Femur (tissue), 1 donor: ENCODE data around the gene KCNJ6.
"Not testable (repeated sequence)": the region's sequence is repeated elsewhere in the genome, so short reads cannot be mapped to it uniquely, and the experiment has no call there.

Experiments used
- DNase-seq: peaks from one replicate; pipeline ENCODE4 v3.0.0-alpha.2; 2017

KCNJ6 gene

GRCh38 chr21:37592496-37592895 is 323.8 kb downstream of the KCNJ6 start:
- no peak for DNase-seq

GRCh38 chr21:37591994-37592393 is 324.3 kb downstream of the KCNJ6 start:
- not testable (repeated sequence) for DNase-seq

DNA sequence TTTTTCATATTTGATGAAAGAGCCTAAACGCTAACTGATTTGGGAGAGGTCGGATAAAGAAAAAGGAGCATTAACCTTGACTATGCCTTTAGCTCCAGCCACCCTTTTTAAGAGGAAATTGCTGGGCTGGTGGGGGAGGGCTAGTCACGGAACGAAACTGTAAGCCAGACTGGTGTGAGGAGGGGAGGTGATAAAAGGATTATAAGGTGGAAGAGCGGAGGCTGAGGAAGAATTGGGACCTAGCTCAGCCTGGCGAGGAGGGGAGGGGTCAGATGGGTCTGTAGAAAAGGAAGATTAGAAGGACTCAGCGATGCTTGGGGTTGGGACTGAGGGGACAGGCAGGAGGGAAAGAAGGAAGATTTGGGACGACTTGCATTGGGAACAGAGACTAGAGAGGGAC is 325.4 kb downstream of the KCNJ6 start:
- not testable (repeated sequence) for DNase-seq

DNA sequence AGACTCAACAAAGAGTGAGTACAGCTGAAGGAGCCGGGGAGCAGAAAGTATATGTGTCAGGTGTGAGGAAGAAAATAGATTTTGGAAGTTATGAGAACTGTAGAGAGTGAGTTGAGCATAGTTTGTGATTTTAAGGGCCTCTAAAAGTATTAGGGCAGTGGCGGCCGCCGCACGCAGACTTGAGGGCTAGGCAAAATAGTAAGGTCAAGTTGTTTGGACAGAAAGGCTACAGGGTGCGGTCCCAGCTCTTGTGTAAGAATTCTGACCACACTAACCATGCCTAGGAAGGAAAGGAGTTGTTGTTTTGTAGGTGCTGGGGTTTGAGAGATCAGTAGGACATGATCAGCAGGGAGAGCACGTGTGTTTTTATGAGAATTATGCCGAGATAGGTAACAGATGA is 327.6 kb downstream of the KCNJ6 start:
- DNase-seq = not testable (repeated sequence)

DNA sequence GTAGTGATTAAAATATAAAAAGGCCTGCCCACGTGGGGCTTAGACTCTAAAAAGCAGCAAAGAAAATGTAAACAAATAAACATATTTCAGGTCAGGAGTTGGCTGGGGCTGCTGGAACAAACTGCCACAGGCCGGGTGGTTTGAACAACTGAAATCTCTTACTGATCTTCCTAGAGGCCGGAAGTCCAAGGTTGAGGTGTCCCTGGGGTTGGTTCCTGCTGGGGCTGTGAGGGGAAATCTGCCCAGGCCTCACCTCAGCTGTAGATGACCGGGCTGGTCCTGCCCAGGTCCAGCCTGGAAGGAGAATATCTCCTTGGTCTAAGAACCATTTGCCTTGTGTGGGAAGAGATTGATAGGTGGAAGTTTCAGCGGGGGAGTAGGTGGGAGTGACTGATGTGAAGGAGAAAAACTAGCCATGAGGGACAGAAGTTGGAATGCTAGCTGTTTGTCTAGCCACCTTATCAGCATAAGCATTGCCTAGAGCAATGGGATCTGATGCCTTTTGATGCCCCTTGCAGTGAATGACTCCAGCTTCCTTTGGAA is 328.6 kb downstream of the KCNJ6 start:
- DNase-seq = no peak

DNA sequence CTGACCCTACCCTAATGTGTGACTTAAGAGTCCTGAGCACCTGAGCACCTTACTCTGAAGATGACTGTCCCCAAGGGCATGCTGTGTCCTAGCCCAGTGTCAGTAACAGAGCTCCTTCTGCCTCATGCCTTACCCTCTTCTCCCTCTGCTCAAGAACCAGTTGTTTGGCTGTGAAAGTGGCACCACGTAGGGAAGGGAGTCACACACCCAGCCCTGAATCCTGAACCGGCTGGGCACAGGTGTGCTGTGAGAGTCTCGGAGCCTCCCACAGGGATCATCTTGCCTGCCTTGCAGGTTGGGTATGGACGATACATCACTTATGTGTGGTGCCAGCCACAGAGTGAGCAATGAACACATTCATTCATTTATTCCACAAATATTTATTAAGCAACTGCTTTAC is 329.1 kb downstream of the KCNJ6 start:
- no peak for DNase-seq

GRCh38 chr21:37582590-37582989 is 333.7 kb downstream of the KCNJ6 start:
- DNase-seq = peak; percentile 45

GRCh38 chr21:37580666-37581065 is 335.6 kb downstream of the KCNJ6 start:
- peak; percentile 30 for DNase-seq

- no peak for DNase-seq
Observed at GRCh38 chr21:37579356-37579755, 336.9 kb downstream of the KCNJ6 start.

- no peak for DNase-seq
Observed at GRCh38 chr21:37578471-37579126, 337.7 kb downstream of the KCNJ6 start.

GRCh38 chr21:37576929-37577328 is 339.3 kb downstream of the KCNJ6 start:
- DNase-seq = not testable (repeated sequence)

GRCh38 chr21:37575580-37575979 is 340.7 kb downstream of the KCNJ6 start:
- no peak for DNase-seq

GRCh38 chr21:37574751-37575150 is 341.5 kb downstream of the KCNJ6 start:
- no peak for DNase-seq

DNA sequence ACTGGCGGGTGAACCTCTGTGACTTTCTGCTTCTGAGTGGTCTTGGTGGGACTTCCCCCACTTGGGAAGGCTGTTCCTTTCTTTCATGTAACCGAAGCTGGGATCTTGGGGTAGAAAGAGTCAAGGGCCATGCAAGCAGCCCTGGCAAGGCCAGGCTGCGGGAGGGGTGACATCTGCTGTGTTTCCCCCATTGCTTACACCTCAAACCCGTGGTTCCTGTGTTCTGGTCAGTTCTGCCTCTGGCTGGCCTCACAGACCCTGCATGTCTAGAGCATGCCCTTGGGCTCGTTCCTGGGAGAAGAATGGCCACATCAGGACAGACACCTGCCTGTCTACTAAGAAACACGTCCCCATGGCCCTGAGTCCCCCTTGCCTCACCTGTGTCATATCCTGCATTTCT is 341.9 kb downstream of the KCNJ6 start:
- no peak for DNase-seq

- no peak for DNase-seq
Observed at GRCh38 chr21:37571442-37571841, 344.8 kb downstream of the KCNJ6 start.

- no peak for DNase-seq
Observed at GRCh38 chr21:37568916-37569315, 347.3 kb downstream of the KCNJ6 start.

DNA sequence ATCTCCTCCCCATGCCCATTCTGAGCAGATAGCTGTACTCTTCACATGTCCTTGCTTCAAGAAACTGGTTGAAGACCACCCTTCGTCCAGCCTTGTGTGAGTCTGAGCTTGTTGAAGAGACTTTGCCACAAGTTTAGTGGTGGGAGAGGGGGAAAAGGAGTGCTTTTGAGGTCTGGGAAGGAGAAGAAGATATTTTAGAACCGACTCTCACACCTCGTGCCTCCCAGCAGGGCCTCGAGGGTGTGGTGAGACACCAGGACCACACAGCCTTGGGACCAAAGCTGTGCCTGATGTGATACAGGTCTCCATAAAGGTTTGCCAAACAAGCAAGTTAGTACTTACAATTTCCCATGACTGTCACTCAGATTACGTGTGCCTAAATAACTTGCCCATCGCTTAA is 347.8 kb downstream of the KCNJ6 start:
- no peak for DNase-seq

GRCh38 chr21:37566790-37567615 is 349.3 kb downstream of the KCNJ6 start:
- no peak for DNase-seq

DNA sequence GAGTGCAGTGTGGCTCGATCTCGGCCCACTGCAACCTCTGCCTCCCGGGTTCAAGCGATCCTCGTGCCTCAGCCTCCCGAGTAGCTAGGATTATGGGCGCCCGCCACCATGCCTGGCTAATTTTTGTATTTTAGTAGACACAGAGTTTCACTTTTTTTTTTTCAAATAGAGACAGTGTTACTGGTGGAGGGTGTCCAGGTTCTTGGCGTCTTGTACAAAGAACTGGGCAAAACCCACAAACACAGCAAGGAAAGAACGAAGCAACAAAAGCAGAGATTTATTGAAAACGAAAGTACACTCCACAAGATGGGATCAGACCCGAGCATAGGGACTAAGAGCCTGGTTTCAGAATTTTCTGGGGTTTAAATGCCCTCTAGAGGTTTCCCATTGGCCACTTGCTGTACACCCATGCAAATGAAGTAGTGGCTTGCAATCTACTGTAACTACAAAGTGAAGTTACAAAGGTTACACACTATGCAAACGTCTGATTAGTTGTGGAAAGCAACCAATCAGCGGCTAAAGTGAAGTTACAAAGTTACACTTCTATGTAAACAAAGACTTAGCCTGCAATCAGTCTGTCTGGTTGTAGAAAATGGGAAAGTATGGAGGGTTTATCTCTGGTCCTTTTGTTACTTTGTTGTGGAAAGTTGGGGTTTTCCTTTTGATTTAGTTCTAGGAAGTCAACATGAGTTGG is 350.6 kb downstream of the KCNJ6 start:
- no peak for DNase-seq

DNA sequence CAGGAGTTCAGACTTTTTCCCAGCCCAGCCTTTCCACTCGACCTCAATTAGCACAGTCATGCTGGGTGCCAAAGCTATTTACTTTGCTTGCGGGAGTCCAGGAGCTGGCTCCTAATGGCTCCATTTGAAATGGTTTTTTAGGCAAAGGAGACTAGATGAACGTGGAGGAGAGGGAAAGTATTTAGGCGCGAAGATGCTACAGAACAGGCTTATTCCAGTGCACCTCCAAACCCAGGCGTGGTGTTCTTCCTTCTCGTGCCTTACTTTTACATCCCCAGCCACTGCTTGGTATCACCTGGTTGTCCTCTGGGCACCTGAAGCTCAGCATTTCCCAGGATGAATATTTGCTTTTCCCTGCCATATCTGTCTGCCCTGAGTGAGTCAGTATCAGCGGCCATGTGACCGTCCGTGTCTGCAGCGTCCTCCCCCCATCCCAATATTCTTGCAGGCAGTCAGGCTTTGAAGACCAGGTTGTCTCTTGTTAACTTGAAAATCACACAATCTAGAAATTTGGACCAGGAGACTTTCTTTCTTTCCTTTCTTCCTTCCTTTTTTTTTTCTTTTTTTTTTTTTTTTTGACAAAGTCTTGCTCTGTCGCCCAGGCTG is 351.2 kb downstream of the KCNJ6 start:
- no peak for DNase-seq

- DNase-seq = peak; percentile 73
Observed at GRCh38 chr21:37564341-37564923, 351.8 kb downstream of the KCNJ6 start.

DNA sequence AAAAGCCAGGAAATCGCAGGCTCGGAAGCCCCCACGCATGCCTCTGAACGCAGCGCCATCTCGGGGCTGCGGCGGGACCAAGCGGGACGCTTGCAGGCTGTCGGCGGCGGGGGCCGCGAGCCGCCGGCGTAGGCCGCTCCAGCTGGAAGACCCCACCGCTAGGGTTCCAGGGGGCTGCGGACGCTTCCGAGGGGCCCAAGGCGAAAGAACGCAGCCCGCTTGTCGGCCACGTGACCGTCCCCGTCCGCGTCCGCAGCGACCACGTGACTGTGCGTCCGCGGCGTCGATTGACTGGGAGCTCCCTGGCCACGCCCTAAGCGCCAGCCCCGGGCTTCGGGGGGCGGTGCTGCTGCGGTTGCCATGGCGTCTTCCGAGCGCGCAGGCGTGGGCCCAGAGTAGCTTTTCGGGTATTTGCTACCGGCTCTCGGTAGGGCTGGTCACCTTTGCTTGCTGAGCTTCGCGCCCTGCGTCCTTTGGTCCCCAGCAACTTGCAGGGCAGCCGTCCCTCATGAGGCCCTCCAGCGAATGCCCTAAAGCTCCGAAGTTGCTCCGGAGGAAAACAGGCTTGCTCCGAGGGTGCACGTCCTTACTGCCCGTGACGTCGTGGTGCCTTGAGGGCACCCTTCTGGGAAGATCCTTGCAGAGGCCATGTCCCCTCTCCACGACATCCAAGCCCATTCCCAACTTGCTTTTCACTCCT is 352.5 kb downstream of the KCNJ6 start:
- DNase-seq = peak; percentile 95
